ENCODE results near the gene EMX1. TPM values are rescaled to one million over a fixed set of nuclear protein-coding genes. Genes with fewer than 3 reads are reported as not detected.

Gene EMX1
- total and polyA plus RNA-seq, 2 of the 13 experiments (the other 11 are each of a cell fraction or from before 2014, with no cell fraction given): 0.62 to 4.9 TPM

DNA sequence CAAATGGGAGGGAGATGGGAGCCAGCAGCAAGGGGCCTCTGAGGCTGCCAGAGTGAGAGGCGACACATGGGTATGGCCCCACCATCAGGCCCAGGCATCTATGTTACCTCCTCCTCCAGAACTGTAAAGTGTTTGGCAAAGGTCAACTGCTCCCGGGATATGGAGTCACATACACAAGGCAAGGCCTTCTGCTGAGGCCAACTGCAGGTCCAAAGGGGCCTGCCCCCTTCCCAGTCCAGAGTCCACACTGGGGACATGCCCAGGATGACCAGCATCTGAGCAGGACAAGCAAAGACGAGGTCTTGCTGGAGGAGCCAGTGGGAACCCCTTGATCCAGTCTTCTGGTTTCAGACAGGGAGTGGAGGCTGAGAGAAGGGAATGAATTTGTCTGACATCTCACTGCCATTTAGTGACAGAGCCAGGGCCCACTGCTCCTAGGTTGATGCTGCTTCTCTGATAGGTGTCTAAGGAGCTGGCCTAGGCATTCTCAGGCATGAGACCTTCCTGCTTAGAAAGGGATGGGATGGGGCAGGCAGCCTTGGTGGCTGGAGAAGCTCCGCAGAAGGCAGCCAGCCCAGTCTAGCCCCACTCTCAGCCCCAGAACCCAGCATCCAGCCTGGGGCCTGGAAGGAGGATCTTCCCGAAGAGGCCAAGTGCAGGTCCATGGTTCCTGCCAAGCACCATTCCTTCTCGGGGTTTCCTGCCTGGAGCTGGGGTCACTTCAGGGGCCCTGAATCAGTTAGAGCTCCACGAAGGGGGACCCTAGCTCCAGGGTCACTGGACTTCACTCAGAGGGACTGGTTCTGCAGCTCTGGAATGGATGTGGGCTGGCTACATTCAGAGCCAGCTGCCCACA, 26.4 kb downstream of the EMX1 start (continued):
- TF ChIP-seq ZHX2 (IDR thresholded peaks at IDR 0.05; ENCODE audit: low read depth) (no peak), ZHX2 (CRISPR knock-in tag; IDR thresholded peaks at IDR 0.05; ENCODE audit: borderline replicate concordance) (no peak), SMAD9 (CRISPR knock-in tag; IDR thresholded peaks at IDR 0.05) (no peak), E2F2 (CRISPR knock-in tag; IDR thresholded peaks at IDR 0.05; ENCODE audit: borderline replicate concordance) (no peak), TBX2 (CRISPR knock-in tag; IDR thresholded peaks at IDR 0.05; ENCODE audit: borderline replicate concordance) (peak; percentile 60; the same call in 1 of the 2 replicates), ZSCAN30 (CRISPR knock-in tag; IDR thresholded peaks at IDR 0.05) (no peak)

All from HepG2 (cell line).